HEK293 (cell line): Measurements from ENCODE around the gene EIF3L.
A peak's percentile ranks its signal among the peaks of the same experiment; 100 is the strongest.

Experiments
- BCL11B ChIP-seq: fragments of 450-650 bp; formaldehyde crosslinking; IDR thresholded peaks from 2 replicates; pipeline ENCODE4 v1.5.1; 2016; ENCODE audit warnings: low read depth, missing biosample characterization, missing genetic modification characterization
- GLIS1 ChIP-seq: fragments of 450-650 bp; formaldehyde crosslinking; IDR thresholded peaks from 2 replicates; pipeline ENCODE4 v1.5.1; 2016; ENCODE audit warnings: missing biosample characterization, missing genetic modification characterization
- HOXD13 ChIP-seq: sonication (generic); formaldehyde crosslinking; IDR thresholded peaks from 2 replicates; pipeline ENCODE4 v1.8.0; 2022; ENCODE audit warnings: missing genetic modification reagents, borderline replicate concordance
- MZF1 ChIP-seq: fragments of 450-650 bp; formaldehyde crosslinking; IDR thresholded peaks from 2 replicates; pipeline ENCODE4 v1.5.1; 2017; ENCODE audit warnings: missing biosample characterization, missing genetic modification characterization, borderline replicate concordance
- SETDB1 ChIP-seq: IDR thresholded peaks from one replicate; pipeline ENCODE4 v1.6.1; 2017; ENCODE audit warnings: mild to moderate bottlenecking, low read length, moderate library complexity, mixed read lengths; ENCODE audit not compliant: insufficient read length
- TCF7L2 ChIP-seq: IDR thresholded peaks from 2 replicates; pipeline ENCODE4 v1.6.1; 2011; ENCODE audit warnings: low read depth, mild to moderate bottlenecking, inconsistent platforms, low read length, moderate library complexity, borderline replicate concordance
- ZNF10 ChIP-seq: fragments of 450-650 bp; formaldehyde crosslinking; IDR thresholded peaks from 2 replicates; pipeline ENCODE4 v1.5.1; 2017; ENCODE audit warnings: missing biosample characterization, missing genetic modification characterization
- ZNF121 ChIP-seq: fragments of 450-650 bp; formaldehyde crosslinking; IDR thresholded peaks from 2 replicates; pipeline ENCODE4 v1.5.1; 2016; ENCODE audit warnings: missing biosample characterization, missing genetic modification characterization
- ZNF155 ChIP-seq: fragments of 450-650 bp; formaldehyde crosslinking; IDR thresholded peaks from 2 replicates; pipeline ENCODE4 v1.5.1; 2016; ENCODE audit warnings: missing biosample characterization, missing genetic modification characterization
- ZNF211 ChIP-seq: fragments of 450-650 bp; formaldehyde crosslinking; IDR thresholded peaks from 2 replicates; pipeline ENCODE4 v1.5.1; 2016; ENCODE audit warnings: low read depth, missing biosample characterization, missing genetic modification characterization
- ZNF221 ChIP-seq: fragments of 450-650 bp; formaldehyde crosslinking; IDR thresholded peaks from 2 replicates; pipeline ENCODE4 v1.5.1; 2017; ENCODE audit warnings: missing biosample characterization, missing genetic modification characterization, borderline replicate concordance
- ZNF292 ChIP-seq: fragments of 450-650 bp; formaldehyde crosslinking; IDR thresholded peaks from 2 replicates; pipeline ENCODE4 v1.5.1; 2016; ENCODE audit warnings: low read depth, missing biosample characterization, missing genetic modification characterization, borderline replicate concordance
- ZNF311 ChIP-seq: fragments of 450-650 bp; formaldehyde crosslinking; IDR thresholded peaks from 2 replicates; pipeline ENCODE4 v1.5.1; 2017; ENCODE audit warnings: missing biosample characterization, missing genetic modification characterization, borderline replicate concordance
- ZNF335 ChIP-seq: fragments of 450-650 bp; formaldehyde crosslinking; conservative IDR thresholded peaks from 2 replicates; pipeline ENCODE4 v1.5.1; 2016; ENCODE audit warnings: missing biosample characterization, missing genetic modification characterization
- ZNF416 ChIP-seq: fragments of 450-650 bp; formaldehyde crosslinking; IDR thresholded peaks from 2 replicates; pipeline ENCODE4 v1.5.1; 2016; ENCODE audit warnings: missing biosample characterization, missing genetic modification characterization
- ZNF426 ChIP-seq: fragments of 450-650 bp; formaldehyde crosslinking; IDR thresholded peaks from 2 replicates; pipeline ENCODE4 v1.5.1; 2017; ENCODE audit warnings: missing biosample characterization, missing genetic modification characterization, mild to moderate bottlenecking, inconsistent platforms, moderate library complexity
- ZNF521 ChIP-seq: fragments of 450-650 bp; formaldehyde crosslinking; IDR thresholded peaks from 2 replicates; pipeline ENCODE4 v1.5.1; 2017; ENCODE audit warnings: missing biosample characterization, mild to moderate bottlenecking, missing genetic modification characterization
- ZNF548 ChIP-seq: fragments of 450-650 bp; formaldehyde crosslinking; IDR thresholded peaks from 2 replicates; pipeline ENCODE4 v1.5.1; 2016; ENCODE audit warnings: missing biosample characterization, missing genetic modification characterization
- ZNF558 ChIP-seq: fragments of 450-650 bp; formaldehyde crosslinking; IDR thresholded peaks from 2 replicates; pipeline ENCODE4 v1.5.1; 2016; ENCODE audit warnings: missing biosample characterization, missing genetic modification characterization
- ZNF560 ChIP-seq: fragments of 450-650 bp; formaldehyde crosslinking; IDR thresholded peaks from 2 replicates; pipeline ENCODE4 v1.5.1; 2017; ENCODE audit warnings: missing biosample characterization, missing genetic modification characterization, borderline replicate concordance
- ZNF654 ChIP-seq: fragments of 450-650 bp; formaldehyde crosslinking; IDR thresholded peaks from 2 replicates; pipeline ENCODE4 v1.5.1; 2016; ENCODE audit warnings: low read depth, missing biosample characterization, missing genetic modification characterization
- ZNF658 ChIP-seq: fragments of 450-650 bp; formaldehyde crosslinking; IDR thresholded peaks from 2 replicates; pipeline ENCODE4; 2016; ENCODE audit warnings: missing biosample characterization, missing genetic modification characterization
- ZNF777 ChIP-seq: fragments of 450-650 bp; formaldehyde crosslinking; IDR thresholded peaks from 2 replicates; pipeline ENCODE4 v1.5.1; 2017; ENCODE audit warnings: missing biosample characterization, missing genetic modification characterization, borderline replicate concordance
- ZNF837 ChIP-seq: fragments of 450-650 bp; formaldehyde crosslinking; IDR thresholded peaks from 2 replicates; pipeline ENCODE4 v1.5.1; 2016; ENCODE audit warnings: missing biosample characterization, missing genetic modification characterization
- TF ChIP-seq, protein P1 (sequence below): fragments of 450-650 bp; formaldehyde crosslinking; IDR thresholded peaks from 2 replicates; pipeline ENCODE4 v1.5.1; 2016; ENCODE audit warnings: missing biosample characterization, missing genetic modification characterization
- TF ChIP-seq, protein P2 (sequence below): fragments of 450-650 bp; formaldehyde crosslinking; IDR thresholded peaks from 2 replicates; pipeline ENCODE4 v1.5.1; 2016; ENCODE audit warnings: missing biosample characterization, missing genetic modification characterization
- TF ChIP-seq, protein P3 (sequence below): fragments of 450-650 bp; formaldehyde crosslinking; IDR thresholded peaks from 2 replicates; pipeline ENCODE4 v1.5.1; 2016; ENCODE audit warnings: missing biosample characterization, missing genetic modification characterization
- TF ChIP-seq, protein P4 (sequence below): fragments of 450-650 bp; formaldehyde crosslinking; IDR thresholded peaks from 2 replicates; pipeline ENCODE4 v1.5.1; 2016; ENCODE audit warnings: missing biosample characterization, missing genetic modification characterization
- TF ChIP-seq, protein P5 (sequence below): fragments of 450-650 bp; formaldehyde crosslinking; IDR thresholded peaks from 2 replicates; pipeline ENCODE4 v1.5.1; 2017; ENCODE audit warnings: missing biosample characterization, missing genetic modification characterization
- TF ChIP-seq, protein P6 (sequence below): fragments of 450-650 bp; formaldehyde crosslinking; IDR thresholded peaks from 2 replicates; pipeline ENCODE4 v1.5.1; 2017; ENCODE audit warnings: missing biosample characterization, missing genetic modification characterization

Gene EIF3L

DNA sequence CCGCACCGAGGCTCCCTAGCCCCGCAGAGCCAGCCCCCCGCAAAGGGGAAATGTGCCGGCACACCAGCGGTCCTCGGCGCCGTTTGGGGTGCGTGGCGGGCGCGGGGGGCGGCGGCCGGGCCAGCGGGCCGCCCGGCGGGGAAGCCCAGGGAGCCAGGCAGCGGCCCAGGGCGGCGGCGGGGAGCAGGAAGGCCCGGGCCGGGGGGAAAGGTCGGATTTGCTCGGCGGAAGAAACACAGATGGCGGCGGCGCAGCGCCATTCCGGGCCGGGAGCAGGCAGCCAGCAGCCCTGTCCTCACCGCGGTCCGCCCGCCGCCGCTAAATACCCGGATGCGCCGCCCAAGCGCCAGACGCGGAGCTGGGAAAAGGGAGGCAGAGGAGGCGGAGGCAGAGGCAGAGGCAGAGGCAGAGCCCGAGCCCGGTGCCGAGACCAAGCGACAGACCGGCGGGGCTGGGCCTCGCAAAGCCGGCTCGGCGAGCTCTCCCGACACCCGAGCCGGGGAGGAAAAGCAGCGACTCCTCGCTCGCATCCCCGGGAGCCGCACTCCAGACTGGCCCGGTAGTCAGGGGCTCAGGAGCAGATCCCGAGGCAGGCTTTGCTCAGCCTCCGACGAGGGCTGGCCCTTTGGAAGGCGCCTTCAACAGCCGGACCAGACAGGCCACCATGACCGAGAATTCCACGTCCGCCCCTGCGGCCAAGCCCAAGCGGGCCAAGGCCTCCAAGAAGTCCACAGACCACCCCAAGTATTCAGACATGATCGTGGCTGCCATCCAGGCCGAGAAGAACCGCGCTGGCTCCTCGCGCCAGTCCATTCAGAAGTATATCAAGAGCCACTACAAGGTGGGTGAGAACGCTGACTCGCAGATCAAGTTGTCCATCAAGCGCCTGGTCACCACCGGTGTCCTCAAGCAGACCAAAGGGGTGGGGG lies 44.1 kb upstream of the EIF3L start (continued):
- TF ChIP-seq, protein P1, sequence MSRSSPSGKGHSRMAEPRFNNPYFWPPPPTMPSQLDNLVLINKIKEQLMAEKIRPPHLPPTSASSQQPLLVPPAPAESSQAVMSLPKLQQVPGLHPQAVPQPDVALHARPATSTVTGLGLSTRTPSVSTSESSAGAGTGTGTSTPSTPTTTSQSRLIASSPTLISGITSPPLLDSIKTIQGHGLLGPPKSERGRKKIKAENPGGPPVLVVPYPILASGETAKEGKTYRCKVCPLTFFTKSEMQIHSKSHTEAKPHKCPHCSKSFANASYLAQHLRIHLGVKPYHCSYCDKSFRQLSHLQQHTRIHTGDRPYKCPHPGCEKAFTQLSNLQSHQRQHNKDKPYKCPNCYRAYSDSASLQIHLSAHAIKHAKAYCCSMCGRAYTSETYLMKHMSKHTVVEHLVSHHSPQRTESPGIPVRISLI (tag by site-specific recombination), result no peak
- TF ChIP-seq ZNF311 (tag by site-specific recombination) (no peak), ZNF654 (no peak), ZNF558 (tag by site-specific recombination) (no peak), ZNF121 (no peak), ZNF560 (tag by site-specific recombination) (no peak), MZF1 (0 out of 2 replicates have a peak, but pooled peaks have one; percentile 52), ZNF10 (tag by site-specific recombination) (no peak), ZNF335 (tag by site-specific recombination) (peak; percentile 66), ZNF521 (no peak), ZNF292 (tag by site-specific recombination) (no peak), ZNF211 (tag by site-specific recombination) (no peak), GLIS1 (tag by site-specific recombination) (no peak), ZNF416 (tag by site-specific recombination) (no peak), ZNF426 (tag by site-specific recombination) (no peak), ZNF658 (tag by site-specific recombination) (no peak), TCF7L2 (peak; percentile 22; the same call in 1 of the 2 replicates), ZNF548 (tag by site-specific recombination) (no peak), SETDB1 (no peak), BCL11B (tag by site-specific recombination) (no peak), HOXD13 (CRISPR knock-in tag) (no peak), ZNF155 (tag by site-specific recombination) (no peak), ZNF777 (tag by site-specific recombination) (no peak), ZNF221 (tag by site-specific recombination) (no peak), ZNF837 (no peak)
- TF ChIP-seq, protein P2, sequence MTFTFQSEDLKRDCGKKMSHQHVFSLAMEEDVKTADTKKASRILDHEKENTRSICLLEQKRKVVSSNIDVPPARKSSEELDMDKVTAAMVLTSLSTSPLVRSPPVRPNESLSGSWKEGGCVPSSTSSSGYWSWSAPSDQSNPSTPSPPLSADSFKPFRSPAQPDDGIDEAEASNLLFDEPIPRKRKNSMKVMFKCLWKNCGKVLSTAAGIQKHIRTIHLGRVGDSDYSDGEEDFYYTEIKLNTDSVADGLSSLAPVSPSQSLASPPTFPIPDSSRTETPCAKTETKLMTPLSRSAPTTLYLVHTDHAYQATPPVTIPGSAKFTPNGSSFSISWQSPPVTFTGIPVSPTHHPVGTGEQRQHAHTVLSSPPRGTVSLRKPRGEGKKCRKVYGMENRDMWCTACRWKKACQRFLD (tag by site-specific recombination), result no peak
- TF ChIP-seq, protein P3, sequence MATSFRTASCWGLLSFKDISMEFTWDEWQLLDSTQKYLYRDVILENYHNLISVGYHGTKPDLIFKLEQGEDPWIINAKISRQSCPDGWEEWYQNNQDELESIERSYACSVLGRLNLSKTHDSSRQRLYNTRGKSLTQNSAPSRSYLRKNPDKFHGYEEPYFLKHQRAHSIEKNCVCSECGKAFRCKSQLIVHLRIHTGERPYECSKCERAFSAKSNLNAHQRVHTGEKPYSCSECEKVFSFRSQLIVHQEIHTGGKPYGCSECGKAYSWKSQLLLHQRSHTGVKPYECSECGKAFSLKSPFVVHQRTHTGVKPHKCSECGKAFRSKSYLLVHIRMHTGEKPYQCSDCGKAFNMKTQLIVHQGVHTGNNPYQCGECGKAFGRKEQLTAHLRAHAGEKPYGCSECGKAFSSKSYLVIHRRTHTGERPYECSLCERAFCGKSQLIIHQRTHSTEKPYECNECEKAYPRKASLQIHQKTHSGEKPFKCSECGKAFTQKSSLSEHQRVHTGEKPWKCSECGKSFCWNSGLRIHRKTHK (tag by site-specific recombination), result no peak
- TF ChIP-seq, protein P4, sequence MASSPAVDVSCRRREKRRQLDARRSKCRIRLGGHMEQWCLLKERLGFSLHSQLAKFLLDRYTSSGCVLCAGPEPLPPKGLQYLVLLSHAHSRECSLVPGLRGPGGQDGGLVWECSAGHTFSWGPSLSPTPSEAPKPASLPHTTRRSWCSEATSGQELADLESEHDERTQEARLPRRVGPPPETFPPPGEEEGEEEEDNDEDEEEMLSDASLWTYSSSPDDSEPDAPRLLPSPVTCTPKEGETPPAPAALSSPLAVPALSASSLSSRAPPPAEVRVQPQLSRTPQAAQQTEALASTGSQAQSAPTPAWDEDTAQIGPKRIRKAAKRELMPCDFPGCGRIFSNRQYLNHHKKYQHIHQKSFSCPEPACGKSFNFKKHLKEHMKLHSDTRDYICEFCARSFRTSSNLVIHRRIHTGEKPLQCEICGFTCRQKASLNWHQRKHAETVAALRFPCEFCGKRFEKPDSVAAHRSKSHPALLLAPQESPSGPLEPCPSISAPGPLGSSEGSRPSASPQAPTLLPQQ, result no peak
- TF ChIP-seq, protein P5, sequence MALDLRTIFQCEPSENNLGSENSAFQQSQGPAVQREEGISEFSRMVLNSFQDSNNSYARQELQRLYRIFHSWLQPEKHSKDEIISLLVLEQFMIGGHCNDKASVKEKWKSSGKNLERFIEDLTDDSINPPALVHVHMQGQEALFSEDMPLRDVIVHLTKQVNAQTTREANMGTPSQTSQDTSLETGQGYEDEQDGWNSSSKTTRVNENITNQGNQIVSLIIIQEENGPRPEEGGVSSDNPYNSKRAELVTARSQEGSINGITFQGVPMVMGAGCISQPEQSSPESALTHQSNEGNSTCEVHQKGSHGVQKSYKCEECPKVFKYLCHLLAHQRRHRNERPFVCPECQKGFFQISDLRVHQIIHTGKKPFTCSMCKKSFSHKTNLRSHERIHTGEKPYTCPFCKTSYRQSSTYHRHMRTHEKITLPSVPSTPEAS (tag by site-specific recombination), result no peak
- TF ChIP-seq, protein P6, sequence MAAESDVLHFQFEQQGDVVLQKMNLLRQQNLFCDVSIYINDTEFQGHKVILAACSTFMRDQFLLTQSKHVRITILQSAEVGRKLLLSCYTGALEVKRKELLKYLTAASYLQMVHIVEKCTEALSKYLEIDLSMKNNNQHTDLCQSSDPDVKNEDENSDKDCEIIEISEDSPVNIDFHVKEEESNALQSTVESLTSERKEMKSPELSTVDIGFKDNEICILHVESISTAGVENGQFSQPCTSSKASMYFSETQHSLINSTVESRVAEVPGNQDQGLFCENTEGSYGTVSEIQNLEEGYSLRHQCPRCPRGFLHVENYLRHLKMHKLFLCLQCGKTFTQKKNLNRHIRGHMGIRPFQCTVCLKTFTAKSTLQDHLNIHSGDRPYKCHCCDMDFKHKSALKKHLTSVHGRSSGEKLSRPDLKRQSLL, result peak; percentile 47; the same call in 1 of the 2 replicates
